Duodenal mucosa (tissue), 2 donors: ENCODE results near the gene GSG1.

Experiments used
- H3K27ac ChIP-seq: one replicate; pipeline ENCODE4 v1.7.0; 2013; ENCODE audit warnings: low read depth, low read length
- H3K27me3 ChIP-seq, 2 donors: one replicate each; pipeline ENCODE4 v1.7.0; 2013; ENCODE audit warnings: low read length in 2 of 2, control low read depth in 1 of 2; ENCODE audit not compliant: insufficient read depth in 2 of 2, control insufficient read depth in 1 of 2
- H3K36me3 ChIP-seq, 2 donors: one replicate each; pipeline ENCODE4 v1.7.0; 2013; ENCODE audit warnings: low read length in 2 of 2, control low read depth in 1 of 2; ENCODE audit not compliant: insufficient read depth in 2 of 2, control insufficient read depth in 1 of 2
- H3K4me1 ChIP-seq, 2 donors: one replicate each; pipeline ENCODE4 v1.7.0; 2013; ENCODE audit warnings: low read length in 2 of 2, control low read depth in 1 of 2; ENCODE audit not compliant: insufficient read depth in 2 of 2, control insufficient read depth in 1 of 2
- H3K4me3 ChIP-seq, 2 donors: one replicate each; pipeline ENCODE4 v1.7.0; 2013; ENCODE audit warnings: low read length in 2 of 2, low read depth in 1 of 2
- H3K9ac ChIP-seq, 2 donors: one replicate each; pipeline ENCODE4 v1.7.0; 2013; ENCODE audit warnings: low read length in 2 of 2, low read depth in 1 of 2
- H3K9me3 ChIP-seq, 2 donors: one replicate each; pipeline ENCODE4 v1.7.0; 2013; ENCODE audit warnings: low read length in 2 of 2, control low read depth in 1 of 2; ENCODE audit not compliant: control insufficient read depth in 1 of 2

The GSG1 gene

GRCh38 chr12:13101821-13102375 lies 1.6 kb downstream of the GSG1 start:
- Histone ChIP-seq H3K4me3 (peak overlapping the region; percentile 67 to 74), H3K36me3 (no peaks in the 10 kb centered on the region), H3K27ac (peak overlapping the region; percentile 85), H3K27me3 (no peaks in the 10 kb centered on the region), H3K9ac (peak overlapping the region; percentile 59 to 65), H3K4me1 (peaks cover 41 to 46% of the 10 kb centered on the region in 2 donors), H3K9me3 (no peaks in the 10 kb centered on the region)

DNA sequence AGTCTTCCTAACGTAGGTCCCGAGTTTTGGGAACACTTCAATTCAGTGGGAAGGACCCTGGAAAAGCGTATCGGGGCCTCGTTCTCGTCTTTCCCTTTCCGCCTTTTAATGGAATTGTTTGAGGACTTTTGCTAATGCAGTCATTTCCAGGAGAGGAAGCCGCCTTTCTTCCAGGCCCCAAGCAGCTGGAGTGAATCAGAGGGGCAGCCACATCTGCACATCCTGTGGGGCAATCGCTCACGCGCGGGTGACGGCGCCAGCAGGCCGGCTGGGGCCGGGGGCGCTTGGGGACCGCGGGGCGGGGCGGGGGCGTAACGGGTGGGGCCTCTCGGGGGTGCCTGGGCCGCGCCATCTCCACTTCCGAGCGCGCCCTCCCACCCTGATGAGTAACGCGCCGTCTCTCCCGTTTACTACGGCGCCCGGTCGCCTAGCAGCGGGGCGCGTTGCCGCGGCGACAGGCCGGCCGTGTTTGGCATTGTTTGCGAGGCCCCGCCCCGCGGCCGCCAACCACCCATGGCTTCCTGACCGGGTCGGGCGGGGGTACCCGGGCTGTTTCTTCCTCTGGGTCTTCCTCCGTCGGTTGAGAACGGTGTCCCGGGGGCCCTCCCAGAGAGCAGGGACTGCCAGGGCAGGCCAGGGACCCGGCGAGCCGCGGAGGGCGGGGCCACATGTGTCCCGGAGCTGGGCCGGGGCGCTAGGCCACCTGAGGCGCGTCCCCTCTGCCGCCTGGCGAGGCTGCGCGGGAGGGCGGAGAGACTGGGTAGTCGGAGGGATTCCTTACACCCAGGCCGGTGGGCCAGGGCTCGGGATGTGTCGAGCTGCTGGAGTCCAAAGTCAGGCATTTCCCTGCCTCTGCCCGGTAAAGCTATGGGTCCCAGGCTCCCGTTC lies 2.3 kb downstream of the GSG1 start:
- Histone ChIP-seq H3K4me3 (peak overlapping the region; percentile 67 to 74), H3K4me1 (peaks cover 45 to 47% of the 10 kb centered on the region in 2 donors), H3K36me3 (no peaks in the 10 kb centered on the region), H3K9ac (peak overlapping the region; percentile 59 to 65), H3K27me3 (no peaks in the 10 kb centered on the region), H3K9me3 (no peaks in the 10 kb centered on the region), H3K27ac (peak overlapping the region; percentile 85)

DNA sequence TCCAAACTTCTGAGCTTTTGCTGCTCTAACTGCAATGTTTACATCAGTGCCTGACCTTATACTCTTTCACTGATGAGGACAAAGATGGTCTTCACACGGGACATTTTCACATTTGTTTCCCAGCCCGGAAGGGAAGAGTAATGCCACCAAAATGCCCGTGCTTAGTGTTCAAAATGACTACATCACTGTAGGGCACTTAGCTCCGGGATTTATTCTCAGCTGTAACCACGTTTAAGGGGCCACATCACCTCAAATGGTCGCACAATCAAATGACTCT lies 2.9 kb downstream of the GSG1 start:
- H3K4me3 ChIP-seq, result peak overlapping the region; percentile 51 to 74
- H3K27ac ChIP-seq, result peak overlapping the region; percentile 85
- no peaks in the 10 kb centered on the region for H3K27me3 ChIP-seq
- H3K36me3 ChIP-seq, result no peaks in the 10 kb centered on the region
- H3K9me3 ChIP-seq, result no peaks in the 10 kb centered on the region
- H3K4me1 ChIP-seq, result peaks cover 46 to 51% of the 10 kb centered on the region in 2 donors
- H3K9ac ChIP-seq, result peak overlapping the region; percentile 40 to 47

GRCh38 chr12:13099844-13100604 lies 3.4 kb downstream of the GSG1 start:
- no peaks in the 10 kb centered on the region for H3K27me3 ChIP-seq
- H3K9me3 ChIP-seq, result no peaks in the 10 kb centered on the region
- H3K27ac ChIP-seq, result peak overlapping the region; percentile 85
- peak overlapping the region in 1 of 2 donors; percentile 40 for H3K9ac ChIP-seq
- H3K4me3 ChIP-seq, result peak overlapping the region in 1 of 2 donors; percentile 51
- no peaks in the 10 kb centered on the region for H3K36me3 ChIP-seq
- peaks cover 51 to 54% of the 10 kb centered on the region in 2 donors for H3K4me1 ChIP-seq

DNA sequence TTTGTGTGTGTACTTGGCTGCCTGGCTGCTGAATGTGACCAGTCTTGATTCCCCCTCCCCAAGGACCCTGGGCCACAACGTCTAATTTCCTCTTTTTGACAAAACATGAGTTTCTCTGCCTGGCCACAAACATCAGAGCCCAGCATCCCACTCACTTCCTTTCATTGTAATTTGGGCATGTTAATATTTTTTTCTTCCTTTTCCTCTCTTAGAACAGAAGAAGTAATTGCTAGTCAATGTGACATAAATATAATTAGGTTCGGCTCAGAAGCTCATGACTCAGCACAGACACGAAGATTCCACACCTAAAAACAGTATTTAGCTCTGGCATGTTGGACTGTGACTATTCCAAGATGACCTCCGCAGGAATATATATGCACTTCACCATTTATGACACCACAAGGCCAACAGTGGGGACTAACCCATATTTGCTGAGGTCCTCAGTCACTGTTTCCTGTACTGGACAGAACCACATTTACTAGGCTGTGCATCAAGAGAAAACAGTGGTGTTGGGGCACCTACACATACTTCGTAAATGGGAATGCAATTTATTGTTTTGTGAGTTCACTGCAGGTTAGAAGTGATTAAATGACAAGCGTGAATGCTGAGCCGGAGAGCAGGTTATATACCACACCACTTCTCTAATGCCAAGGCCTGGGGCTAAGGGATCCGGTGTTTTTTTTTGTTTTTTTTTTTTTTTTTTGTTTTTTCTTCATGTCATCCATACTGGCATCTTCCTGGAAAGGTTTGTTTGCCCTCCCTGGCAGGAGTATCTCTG lies 4.2 kb downstream of the GSG1 start:
- peak overlapping the region in 1 of 2 donors; percentile 32 for H3K9ac ChIP-seq
- peak overlapping the region in 1 of 2 donors; percentile 5 for H3K4me3 ChIP-seq
- no peaks in the 10 kb centered on the region for H3K27me3 ChIP-seq
- no peaks in the 10 kb centered on the region for H3K9me3 ChIP-seq
- no peaks in the 10 kb centered on the region for H3K36me3 ChIP-seq
- H3K4me1 ChIP-seq, result peaks cover 54 to 59% of the 10 kb centered on the region in 2 donors
- H3K27ac ChIP-seq, result peak overlapping the region; percentile 55

DNA sequence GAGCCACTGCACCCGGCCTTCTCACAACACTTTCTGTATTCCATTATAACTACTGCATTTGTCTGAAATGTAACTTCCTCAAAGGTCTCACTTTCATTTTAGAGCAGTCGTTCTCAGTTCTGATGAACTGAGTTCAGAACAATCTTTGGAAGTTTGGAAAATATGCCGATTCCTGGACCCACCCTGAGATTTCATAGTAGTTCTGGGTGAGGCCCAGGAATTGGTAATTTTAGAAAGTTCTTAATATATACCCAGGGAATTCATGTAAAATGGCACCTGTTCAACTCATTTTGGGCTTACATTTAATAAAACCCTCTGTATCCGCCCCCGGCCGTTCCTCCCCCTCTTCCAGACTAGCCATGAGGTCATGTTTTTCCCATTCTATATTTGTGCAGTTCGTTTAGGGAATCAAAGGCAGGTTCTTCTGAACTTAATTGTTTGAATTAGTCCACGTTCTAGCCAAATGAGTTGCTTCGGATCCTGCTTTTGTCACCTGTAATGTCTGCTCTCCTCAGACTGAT lies 5.9 kb downstream of the GSG1 start:
- Histone ChIP-seq H3K36me3 (no peaks in the 10 kb centered on the region), H3K4me3 (peak overlapping the region; percentile 58 to 67), H3K9me3 (no peaks in the 10 kb centered on the region), H3K9ac (peak overlapping the region; percentile 59 to 65), H3K4me1 (peaks cover 60 to 69% of the 10 kb centered on the region in 2 donors), H3K27me3 (no peaks in the 10 kb centered on the region), H3K27ac (peak overlapping the region; percentile 60)

- Histone ChIP-seq H3K9ac (no peak overlapping the region), H3K27ac (no peak overlapping the region), H3K4me3 (peak overlapping the region in 1 of 2 donors; percentile 23), H3K36me3 (no peaks in the 10 kb centered on the region), H3K9me3 (no peaks in the 10 kb centered on the region), H3K27me3 (no peaks in the 10 kb centered on the region), H3K4me1 (peaks cover 44 to 61% of the 10 kb centered on the region in 2 donors)
These were observed 8.0 kb downstream of the GSG1 start for GRCh38 chr12:13095266-13095995.

DNA sequence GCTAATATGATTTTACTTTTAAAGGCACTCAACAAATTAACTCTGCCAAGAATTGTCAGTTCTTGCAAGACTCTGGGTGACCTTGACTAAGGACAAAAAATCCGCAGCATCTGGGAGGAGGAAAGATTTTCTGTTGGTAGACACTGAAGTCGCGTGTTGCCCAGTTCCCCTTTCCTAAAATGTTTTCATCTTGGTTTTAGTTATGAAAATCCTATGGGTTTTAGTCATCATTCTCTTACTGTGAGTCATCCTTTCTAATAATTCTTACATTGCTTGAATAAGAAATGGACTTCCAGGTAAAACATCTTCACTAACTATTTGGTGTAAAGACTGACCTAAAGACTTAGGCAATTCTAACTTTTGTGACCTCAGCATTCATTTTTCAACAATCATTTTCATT lies 9.1 kb downstream of the GSG1 start:
- Histone ChIP-seq H3K27me3 (no peaks in the 10 kb centered on the region), H3K4me1 (peaks cover 38 to 58% of the 10 kb centered on the region in 2 donors), H3K9ac (no peak overlapping the region), H3K27ac (no peak overlapping the region), H3K9me3 (no peaks in the 10 kb centered on the region), H3K4me3 (no peak overlapping the region), H3K36me3 (no peaks in the 10 kb centered on the region)

GRCh38 chr12:13093848-13094220 lies 9.6 kb downstream of the GSG1 start:
- Histone ChIP-seq H3K9ac (no peak overlapping the region), H3K27me3 (no peaks in the 10 kb centered on the region), H3K36me3 (no peaks in the 10 kb centered on the region), H3K9me3 (no peaks in the 10 kb centered on the region), H3K27ac (no peak overlapping the region), H3K4me1 (peaks cover 33 to 52% of the 10 kb centered on the region in 2 donors), H3K4me3 (no peak overlapping the region)
